Lung (tissue), 12 donors: ENCODE data around the gene RSF1. TPM values are rescaled to one million over a fixed set of nuclear protein-coding genes. Genes with fewer than 3 reads are reported as not detected.

ENCODE experiments used
- ATAC-seq: fragments of 200-7000 bp; cut with Tn5 transposase; one replicate; pipeline ENCODE4 v1.9.1; 2020; ENCODE audit warnings: moderate number of reproducible peaks; ENCODE audit not compliant: insufficient read depth, low FRiP score
- DNase-seq, 3 donors: peaks; one replicate each; pipeline ENCODE4 v3.0.0-alpha.2; 2013 to 2017
- H3K27ac ChIP-seq, 2 donors: one replicate each; pipeline ENCODE4 v1.5.1; 2013; ENCODE audit warnings: mild to moderate bottlenecking in 2 of 2, moderate library complexity in 2 of 2, control low read depth in 1 of 2, inconsistent platforms in 1 of 2, low read depth in 1 of 2, low read length in 1 of 2
- H3K27me3 ChIP-seq, 3 donors: one replicate each; pipeline ENCODE4 v1.5.1; 2013; ENCODE audit warnings: low read length in 2 of 3; ENCODE audit not compliant: control insufficient read depth in 3 of 3, insufficient read depth in 3 of 3
- H3K36me3 ChIP-seq, 4 donors: one replicate each; pipeline ENCODE4 v1.5.1; 2013; ENCODE audit warnings: low read length in 4 of 4, mild to moderate bottlenecking in 1 of 4, moderate library complexity in 1 of 4; ENCODE audit not compliant: control insufficient read depth in 4 of 4, insufficient read depth in 4 of 4
- H3K4me1 ChIP-seq, 5 donors: one replicate each; pipeline ENCODE4 v1.5.1; 2013; ENCODE audit warnings: low read length in 5 of 5, mild to moderate bottlenecking in 2 of 5, moderate library complexity in 1 of 5; ENCODE audit not compliant: control insufficient read depth in 5 of 5, insufficient read depth in 5 of 5
- H3K4me3 ChIP-seq: one replicate; pipeline ENCODE4 v1.5.1; 2013; ENCODE audit warnings: mild to moderate bottlenecking, control low read depth, moderate library complexity
- H3K9ac ChIP-seq, 2 donors: one replicate each; pipeline ENCODE4 v1.5.1; 2013; ENCODE audit warnings: low read length in 2 of 2, control low read depth in 1 of 2; ENCODE audit not compliant: insufficient read depth in 1 of 2
- H3K9me3 ChIP-seq, 4 donors: one replicate each; pipeline ENCODE4 v1.5.1; 2013; ENCODE audit warnings: low read length in 3 of 4, mild to moderate bottlenecking in 1 of 4, moderate library complexity in 1 of 4; ENCODE audit not compliant: control insufficient read depth in 4 of 4, insufficient read depth in 3 of 4
- WGBS, 2 donors: extraction: QIAGEN DNeasy Blood & Tissue Kit; methylation state at CpG; one replicate each; pipeline ENCODE4 v1.1.7; 2013; 5-methylcytosine and 5-hydroxymethylcytosine counted together
- polyA plus RNA-seq, 2 donors: library from polyadenylated mRNA; stranded (reverse); fragments of 200-250 nt; gene quantifications; one replicate each; pipeline ENCODE4 v1.2.1, GENCODE V29; 2013
- total RNA-seq, 2 donors: library from RNA; depleted of rRNA in 1 of 2; stranded (reverse); fragments of >200 nt in 1 of 2; gene quantifications; one replicate each; pipeline ENCODE4 v1.2.1, GENCODE V29; 2014 to 2021
- TF ChIP-seq, protein P1 (sequence below): IDR thresholded peaks from 2 replicates; pipeline ENCODE4 v1.5.1; 2012; ENCODE audit warnings: mild to moderate bottlenecking; ENCODE audit errors: control extremely low read depth, extremely low read depth
- donor health status: control.
- donor health status: control.
- donor health status: Bipolar disorder and iron deficiency.
- donor health status: healthy.
- donor health status: DM: yes; HTN: yes; CAD: no.

RSF1 gene
- total and polyA plus RNA-seq, 4 donors, result 9.8 to 110 (median 29.2) TPM

DNA sequence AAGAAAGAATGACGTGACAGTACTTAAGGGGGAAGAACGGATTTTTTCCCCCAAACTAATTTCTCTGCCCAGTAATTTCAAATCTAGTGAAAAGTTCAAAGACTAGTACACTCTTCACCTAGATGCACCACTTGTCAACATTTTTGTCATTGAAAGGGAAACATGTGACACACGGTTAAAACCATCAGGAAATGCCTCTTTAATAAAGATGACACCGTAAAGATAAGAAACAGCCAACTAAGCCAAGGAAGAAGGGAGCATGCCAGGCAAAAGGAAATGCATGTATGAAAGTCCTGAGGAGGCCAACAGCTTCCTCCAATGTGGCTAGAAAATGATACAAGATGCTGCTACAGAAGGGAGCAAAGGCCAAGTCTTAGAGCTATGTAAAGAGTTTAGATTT lies 49.4 kb downstream of the RSF1 start:
- Histone ChIP-seq H3K9ac (no peak overlapping the region), H3K27ac (no peak overlapping the region), H3K9me3 (no peaks in the 10 kb centered on the region), H3K27me3 (no peaks in the 10 kb centered on the region), H3K36me3 (peaks cover 0 to 3% (median 0%) of the 10 kb centered on the region in 4 donors), H3K4me3 (no peak overlapping the region), H3K4me1 (peaks cover 0 to 19% (median 2%) of the 10 kb centered on the region in 5 donors)
- DNase-seq, result peak in 1 of 3 donors; percentile 14
- TF ChIP-seq, protein P1, sequence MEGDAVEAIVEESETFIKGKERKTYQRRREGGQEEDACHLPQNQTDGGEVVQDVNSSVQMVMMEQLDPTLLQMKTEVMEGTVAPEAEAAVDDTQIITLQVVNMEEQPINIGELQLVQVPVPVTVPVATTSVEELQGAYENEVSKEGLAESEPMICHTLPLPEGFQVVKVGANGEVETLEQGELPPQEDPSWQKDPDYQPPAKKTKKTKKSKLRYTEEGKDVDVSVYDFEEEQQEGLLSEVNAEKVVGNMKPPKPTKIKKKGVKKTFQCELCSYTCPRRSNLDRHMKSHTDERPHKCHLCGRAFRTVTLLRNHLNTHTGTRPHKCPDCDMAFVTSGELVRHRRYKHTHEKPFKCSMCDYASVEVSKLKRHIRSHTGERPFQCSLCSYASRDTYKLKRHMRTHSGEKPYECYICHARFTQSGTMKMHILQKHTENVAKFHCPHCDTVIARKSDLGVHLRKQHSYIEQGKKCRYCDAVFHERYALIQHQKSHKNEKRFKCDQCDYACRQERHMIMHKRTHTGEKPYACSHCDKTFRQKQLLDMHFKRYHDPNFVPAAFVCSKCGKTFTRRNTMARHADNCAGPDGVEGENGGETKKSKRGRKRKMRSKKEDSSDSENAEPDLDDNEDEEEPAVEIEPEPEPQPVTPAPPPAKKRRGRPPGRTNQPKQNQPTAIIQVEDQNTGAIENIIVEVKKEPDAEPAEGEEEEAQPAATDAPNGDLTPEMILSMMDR, result no peak
- ATAC-seq, result no peak
- WGBS, 2 donors, result 41 to 50% methylated on average over 4 of the region's 4 CpGs

DNA sequence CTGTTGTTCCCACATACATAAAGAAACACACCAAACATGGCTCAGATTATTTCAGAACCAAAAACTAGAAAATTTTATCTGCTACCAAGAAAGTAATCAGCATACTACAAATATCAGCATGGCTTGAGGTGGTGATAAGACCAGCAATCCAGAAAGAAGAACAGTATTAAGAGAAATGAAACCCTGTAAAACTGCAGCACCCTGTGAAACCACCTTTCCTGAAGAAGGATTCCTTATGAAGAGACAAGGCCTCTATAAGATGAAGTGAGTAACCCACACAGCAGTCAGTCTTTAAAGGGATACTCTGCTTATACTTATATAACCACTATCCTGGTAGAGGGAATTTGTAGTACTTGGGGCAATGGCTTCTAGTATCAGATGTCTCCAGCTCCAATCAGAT lies 49.9 kb downstream of the RSF1 start:
- H3K9ac ChIP-seq, result no peak overlapping the region
- ATAC-seq (no peak), DNase-seq (no peak)
- H3K9me3 ChIP-seq, result no peaks in the 10 kb centered on the region
- H3K4me1 ChIP-seq, result peaks cover 0 to 19% (median 2%) of the 10 kb centered on the region in 5 donors
- no peak overlapping the region for H3K4me3 ChIP-seq
- TF ChIP-seq, protein P1, result no peak
- H3K36me3 ChIP-seq, result peaks cover 0 to 2% (median 0%) of the 10 kb centered on the region in 4 donors
- no peak overlapping the region for H3K27ac ChIP-seq
- H3K27me3 ChIP-seq, result no peaks in the 10 kb centered on the region

DNA sequence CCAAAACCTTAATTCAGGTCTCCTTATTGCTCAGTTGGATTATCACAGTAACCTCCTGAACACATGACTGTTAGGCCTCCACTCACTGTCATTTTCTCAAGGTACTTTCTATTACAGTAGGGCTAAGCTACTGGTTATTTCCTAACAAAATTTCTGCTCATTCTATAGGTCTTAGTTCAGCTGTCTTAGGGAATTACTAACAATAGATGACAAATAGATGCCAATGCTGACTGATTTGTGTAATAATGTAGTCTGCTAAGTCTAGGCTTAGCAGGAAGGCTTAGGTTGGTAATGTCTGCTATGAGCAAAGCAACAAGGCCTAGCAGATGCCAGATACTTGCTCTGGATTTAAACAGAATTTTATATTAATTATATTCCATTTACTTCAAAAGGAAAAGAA lies 58.1 kb downstream of the RSF1 start:
- ATAC-seq, result no peak
- Histone ChIP-seq H3K27ac (no peak overlapping the region), H3K9ac (no peak overlapping the region), H3K4me1 (peaks cover 0 to 3% (median 0%) of the 10 kb centered on the region in 5 donors), H3K36me3 (peaks cover 2 to 15% (median 9%) of the 10 kb centered on the region in 4 donors), H3K27me3 (no peaks in the 10 kb centered on the region), H3K4me3 (no peak overlapping the region), H3K9me3 (no peaks in the 10 kb centered on the region)
- DNase-seq, result no peak
- TF ChIP-seq, protein P1, result no peak

DNA sequence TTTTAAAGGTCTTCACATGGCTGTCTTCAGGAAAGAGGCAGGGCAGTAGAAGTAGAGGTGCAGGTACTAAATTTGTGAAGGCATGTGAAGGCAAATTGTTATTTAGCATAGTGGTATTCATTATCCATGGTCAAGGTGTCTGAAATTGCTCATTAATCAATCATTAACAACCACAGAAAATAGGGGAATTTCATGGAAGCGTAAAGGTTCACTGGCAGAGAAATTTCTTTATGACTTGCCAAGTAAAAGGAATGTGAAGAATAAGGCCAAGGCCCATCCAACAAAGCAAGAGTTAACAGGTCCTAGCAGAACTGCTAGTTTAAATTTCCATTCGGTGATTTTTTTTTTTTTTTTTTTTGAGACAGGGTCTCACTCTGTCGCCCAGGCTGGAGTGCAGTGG lies 59.0 kb downstream of the RSF1 start:
- no peak for ATAC-seq
- 92 to 98% methylated on average over 3 of the region's 3 CpGs for WGBS, 2 donors
- Histone ChIP-seq H3K9ac (no peak overlapping the region), H3K27ac (no peak overlapping the region), H3K27me3 (no peaks in the 10 kb centered on the region), H3K4me3 (no peak overlapping the region), H3K9me3 (no peaks in the 10 kb centered on the region), H3K4me1 (peaks cover 0 to 2% (median 0%) of the 10 kb centered on the region in 5 donors), H3K36me3 (peaks cover 2 to 15% (median 9%) of the 10 kb centered on the region in 4 donors)
- DNase-seq, result no peak
- TF ChIP-seq, protein P1, result no peak
